H1 (cell line): ENCODE measurements around the gene SERPINA1. TPM values are rescaled to one million over a fixed set of nuclear protein-coding genes. Genes with fewer than 3 reads are reported as not detected.

Experiments
- CTCF ChIA-PET: fragments of 300-600 bp; sonication (Branson Sonifier 250); formaldehyde crosslinking; loops from one replicate; lab custom pipeline; 2021; ENCODE audit not compliant: partially characterized antibody; lab: Charles Lee
- POLR2A ChIA-PET: fragments of 300-600 bp; sonication (Branson Sonifier 250); formaldehyde crosslinking; loops from one replicate; lab custom pipeline; 2021; ENCODE audit warnings: inconsistent platforms; ENCODE audit not compliant: partially characterized antibody; lab: Charles Lee
- DNase-seq, 2 experiments: peaks; one replicate each; pipeline versions ENCODE4 v3.0.0 to v3.0.0-alpha.2; 2010 to 2022; ENCODE audit warnings: low spot score in 2 of 2, low read depth in 1 of 2, mixed read lengths in 1 of 2
- FAIRE-seq: peaks from 2 replicates; lab custom pipeline; 2011; peaks lifted over from hg19 to GRCh38; lab: Jason Lieb, UNC
- H2AFZ ChIP-seq: 2 replicates; pipeline ENCODE4 v1.8.1; 2012; ENCODE audit warnings: low read length, inconsistent platforms
- H2AK5ac ChIP-seq: 2 replicates; pipeline ENCODE4 v1.6.1; 2013; ENCODE audit warnings: low read depth, low read length
- H2BK120ac ChIP-seq: replicated peaks from 2 replicates; pipeline ENCODE3; 2013; ENCODE audit warnings: low read depth, low read length, inconsistent platforms
- H2BK12ac ChIP-seq: 2 replicates; pipeline ENCODE4 v1.6.1; 2013; ENCODE audit warnings: low read depth, low read length
- H2BK15ac ChIP-seq: 2 replicates; pipeline ENCODE4 v1.6.1; 2013; ENCODE audit warnings: low read length
- H2BK20ac ChIP-seq: 2 replicates; pipeline ENCODE4 v1.6.1; 2013; ENCODE audit warnings: low read length
- H2BK5ac ChIP-seq: 2 replicates; pipeline ENCODE4 v1.6.1; 2013; ENCODE audit warnings: low read depth, low read length
- H3K14ac ChIP-seq: 2 replicates; pipeline ENCODE4 v1.6.1; 2013; ENCODE audit warnings: inconsistent platforms; ENCODE audit not compliant: insufficient read length
- H3K18ac ChIP-seq: 2 replicates; pipeline ENCODE4 v1.6.1; 2013; ENCODE audit warnings: low read length; ENCODE audit errors: extremely low read depth
- H3K23ac ChIP-seq: 2 replicates; pipeline ENCODE4 v1.6.1; 2013; ENCODE audit warnings: inconsistent platforms; ENCODE audit not compliant: insufficient read length
- H3K23me2 ChIP-seq: 2 replicates; pipeline ENCODE4 v1.6.1; 2013; ENCODE audit warnings: low read depth, low read length
- H3K27ac ChIP-seq: 2 replicates; pipeline ENCODE4 v1.6.1; 2011; ENCODE audit warnings: low read depth, low read length, inconsistent platforms
- H3K27me3 ChIP-seq, 4 experiments: replicated peaks in 1 of 4; 1 replicate in 1 of 4; 2 replicates in 3 of 4; pipeline versions ENCODE4 v1.6.1 to v1.8.1; 2011 to 2013; ENCODE audit warnings: low read length in 3 of 4, mild to moderate bottlenecking in 3 of 4, inconsistent platforms in 2 of 4, mixed read lengths in 2 of 4, moderate library complexity in 1 of 4; ENCODE audit not compliant: control insufficient read depth in 3 of 4, insufficient read depth in 3 of 4; ENCODE audit errors: extremely low read depth in 1 of 4
- H3K36me3 ChIP-seq, 4 experiments: 2 replicates each; pipeline versions ENCODE4 v1.6.1 to v1.8.1; 2011 to 2013; ENCODE audit warnings: mild to moderate bottlenecking in 4 of 4, low read length in 3 of 4, moderate library complexity in 2 of 4, control low read depth in 1 of 4, inconsistent platforms in 1 of 4; ENCODE audit not compliant: insufficient read depth in 4 of 4, control insufficient read depth in 2 of 4
- H3K4ac ChIP-seq: replicated peaks from 2 replicates; pipeline ENCODE3; 2013; ENCODE audit warnings: low read length, low read depth, mixed read lengths, inconsistent platforms; ENCODE audit not compliant: insufficient read length
- H3K4me1 ChIP-seq, 4 experiments: replicated peaks in 1 of 4; 1 replicate in 1 of 4; 2 replicates in 3 of 4; pipeline versions ENCODE4 v1.6.1 to v1.8.1; 2011 to 2013; ENCODE audit warnings: low read length in 3 of 4, inconsistent platforms in 2 of 4, mixed read lengths in 1 of 4; ENCODE audit not compliant: insufficient read depth in 4 of 4, control insufficient read depth in 3 of 4
- H3K4me2 ChIP-seq, 2 experiments: 2 replicates each; pipeline versions ENCODE4 v1.6.1 to v1.8.1; 2011 to 2013; ENCODE audit warnings: low read depth in 2 of 2, low read length in 2 of 2, control low read depth in 1 of 2, inconsistent platforms in 1 of 2, mild to moderate bottlenecking in 1 of 2; ENCODE audit not compliant: insufficient read depth in 1 of 2
- H3K4me3 ChIP-seq, 4 experiments: fragments of 200-600, 300-600 bp in 1 of 4; sonication (generic), shearing (Covaris generic), sonication (Bioruptor Twin) in 1 of 4; 2 replicates each; pipeline versions ENCODE4 v1.5.1 to v1.8.1; 2011 to 2016; ENCODE audit warnings: low read length in 4 of 4, low read depth in 3 of 4, control low read depth in 2 of 4, inconsistent platforms in 2 of 4, mild to moderate bottlenecking in 2 of 4, mixed read lengths in 1 of 4, moderate library complexity in 1 of 4; ENCODE audit not compliant: insufficient read depth in 2 of 4; ENCODE audit errors: extremely low read depth in 1 of 4
- H3K56ac ChIP-seq: replicated peaks from 2 replicates; pipeline ENCODE3; 2013; ENCODE audit warnings: low read depth, mild to moderate bottlenecking, mixed read lengths, low read length, inconsistent platforms; ENCODE audit not compliant: insufficient read length
- H3K79me1 ChIP-seq: 2 replicates; pipeline ENCODE4 v1.6.1; 2013; ENCODE audit warnings: low read depth, low read length, control low read depth
- H3K79me2 ChIP-seq, 2 experiments: 2 replicates each; pipeline versions ENCODE4 v1.6.1 to v1.8.1; 2012 to 2013; ENCODE audit warnings: low read length in 2 of 2, mild to moderate bottlenecking in 2 of 2, inconsistent platforms in 1 of 2; ENCODE audit not compliant: insufficient read depth in 2 of 2, control insufficient read depth in 1 of 2
- H3K9ac ChIP-seq, 4 experiments: replicated peaks in 1 of 4; 1 replicate in 1 of 4; 2 replicates in 3 of 4; pipeline versions ENCODE4 v1.6.1 to v1.8.1; 2011 to 2013; ENCODE audit warnings: low read depth in 3 of 4, low read length in 3 of 4, control low read depth in 2 of 4, mild to moderate bottlenecking in 2 of 4, moderate library complexity in 2 of 4, inconsistent platforms in 1 of 4; ENCODE audit errors: extremely low read depth in 1 of 4
- H3K9me3 ChIP-seq, 2 experiments: 2 replicates each; pipeline versions ENCODE4 v1.6.1 to v1.8.1; 2012 to 2013; ENCODE audit warnings: mild to moderate bottlenecking in 2 of 2, moderate library complexity in 2 of 2, control low read depth in 1 of 2, inconsistent platforms in 1 of 2, low read depth in 1 of 2, low read length in 1 of 2, mixed read lengths in 1 of 2; ENCODE audit not compliant: insufficient read depth in 2 of 2
- H4K20me1 ChIP-seq, 2 experiments: replicated peaks in 1 of 2; 2 replicates each; pipeline versions ENCODE3 to v1.8.1; 2011 to 2013; ENCODE audit warnings: inconsistent platforms in 2 of 2, low read length in 2 of 2, mild to moderate bottlenecking in 1 of 2; ENCODE audit not compliant: insufficient read depth in 2 of 2, control insufficient read depth in 1 of 2
- H4K5ac ChIP-seq: 2 replicates; pipeline ENCODE4 v1.6.1; 2013; ENCODE audit warnings: low read length, low read depth, mixed read lengths, inconsistent platforms; ENCODE audit not compliant: insufficient read length
- H4K8ac ChIP-seq: 2 replicates; pipeline ENCODE4 v1.8.0; 2013; ENCODE audit warnings: mild to moderate bottlenecking, moderate library complexity, low read length, inconsistent platforms; ENCODE audit not compliant: insufficient read depth; ENCODE audit errors: extremely low read depth
- H4K91ac ChIP-seq: replicated peaks from 2 replicates; pipeline ENCODE3; 2013; ENCODE audit warnings: low read length, mixed read lengths, inconsistent platforms; ENCODE audit not compliant: insufficient read length
- CBX5 ChIP-seq: fragments of 300-800, 300-1000 bp; sonication (generic); IDR thresholded peaks from 2 replicates; pipeline ENCODE4 v1.7.1; 2016; ENCODE audit warnings: antibody characterized with exemption, low read length, low read depth
- FOSL1 ChIP-seq: IDR thresholded peaks from 2 replicates; pipeline ENCODE4 v1.6.1; 2011; ENCODE audit warnings: mild to moderate bottlenecking, low read depth, low read length, moderate library complexity; ENCODE audit not compliant: insufficient read depth
- NRF1 ChIP-seq: IDR thresholded peaks from 2 replicates; pipeline ENCODE4 v1.6.1; 2011; ENCODE audit warnings: mild to moderate bottlenecking, low read depth, low read length, improper control_type of control experiment
- POU5F1 ChIP-seq: IDR thresholded peaks from 2 replicates; pipeline ENCODE4 v1.6.1; 2011; ENCODE audit warnings: low read depth, mild to moderate bottlenecking, low read length, moderate library complexity
- RNF2 ChIP-seq: fragments of 200-900, 300-1000 bp; sonication (generic); IDR thresholded peaks from 2 replicates; pipeline ENCODE4 v1.7.1; 2016; ENCODE audit warnings: borderline replicate concordance, low read depth, mild to moderate bottlenecking, antibody characterized with exemption, low read length; ENCODE audit not compliant: poor library complexity, severe bottlenecking; ENCODE audit errors: missing control alignments
- SIRT6 ChIP-seq: IDR thresholded peaks from one replicate; pipeline ENCODE4 v1.7.1; 2012; ENCODE audit warnings: low read length, inconsistent platforms
- SIX5 ChIP-seq: IDR thresholded peaks from 2 replicates; pipeline ENCODE4 v1.6.1; 2011; ENCODE audit warnings: mild to moderate bottlenecking, low read depth, low read length
- TCF12 ChIP-seq: IDR thresholded peaks from 2 replicates; pipeline ENCODE4 v1.6.1; 2011; ENCODE audit warnings: low read depth, mild to moderate bottlenecking, low read length
- TEAD4 ChIP-seq: IDR thresholded peaks from 2 replicates; pipeline ENCODE4 v1.6.1; 2012; ENCODE audit warnings: low read depth, low read length, inconsistent platforms, mixed read lengths
- YY1 ChIP-seq: IDR thresholded peaks from 2 replicates; pipeline ENCODE4 v1.6.1; 2011; ENCODE audit warnings: low read depth, mild to moderate bottlenecking, low read length
- ZNF274 ChIP-seq: IDR thresholded peaks from 2 replicates; pipeline ENCODE4 v1.7.0; 2012; ENCODE audit warnings: low read length, borderline replicate concordance; ENCODE audit errors: extremely low read depth
- WGBS, 2 experiments: shearing (Covaris generic) in 1 of 2; methylation state at CpG; one replicate each; pipeline versions ENCODE4 v1.1.6 to v1.1.7; 2013 to 2015; ENCODE audit warnings: low lambda C conversion rate in 2 of 2, mixed read lengths in 2 of 2, inconsistent platforms in 1 of 2, low coverage in 1 of 2, missing lambda C conversion rate in 1 of 2; ENCODE audit not compliant: insufficient replicate concordance in 2 of 2, insufficient coverage in 1 of 2, insufficient read length in 1 of 2; ENCODE audit errors: extremely low coverage in 1 of 2, missing lambda C conversion rate in 1 of 2; 5-methylcytosine and 5-hydroxymethylcytosine counted together
- polyA plus RNA-seq, 7 experiments: library from polyadenylated mRNA; depleted of rRNA in 3 of 7; stranded (reverse) in 5 of 7; unstranded in 2 of 7; fragments of >200 nt in 5 of 7; fragments of 200-250 nt in 2 of 7; gene quantifications; 1 replicate in 5 of 7; 2 replicates in 1 of 7; 4 replicates in 1 of 7; pipeline versions ENCODE4 v1.2.1 to v1.2.3, GENCODE V29; 2011 to 2013; ENCODE audit warnings: missing spikeins in 2 of 7, mixed read lengths in 2 of 7
- total RNA-seq: library from RNA; stranded (reverse); fragmentation: NEBNext Ultra II Directional; extraction: Animal tissue kit (Norgen Biotek cat#: 25700); gene quantifications from 2 replicates; pipeline ENCODE4 v1.2.1, GENCODE V29; 2021
- TF ChIP-seq, protein P1 (sequence below): IDR thresholded peaks from 2 replicates; pipeline ENCODE4 v1.6.1; 2012; ENCODE audit warnings: inconsistent platforms
- TF ChIP-seq, protein P2 (sequence below): IDR thresholded peaks from 2 replicates; pipeline ENCODE4 v1.6.1; 2012; ENCODE audit warnings: low read length, inconsistent platforms

SERPINA1 gene
- total and polyA plus RNA-seq, 2 of the 8 experiments (the other 6 are each of a cell fraction or from before 2014, with no cell fraction given), result 0.08 TPM; not detected in 1

DNA sequence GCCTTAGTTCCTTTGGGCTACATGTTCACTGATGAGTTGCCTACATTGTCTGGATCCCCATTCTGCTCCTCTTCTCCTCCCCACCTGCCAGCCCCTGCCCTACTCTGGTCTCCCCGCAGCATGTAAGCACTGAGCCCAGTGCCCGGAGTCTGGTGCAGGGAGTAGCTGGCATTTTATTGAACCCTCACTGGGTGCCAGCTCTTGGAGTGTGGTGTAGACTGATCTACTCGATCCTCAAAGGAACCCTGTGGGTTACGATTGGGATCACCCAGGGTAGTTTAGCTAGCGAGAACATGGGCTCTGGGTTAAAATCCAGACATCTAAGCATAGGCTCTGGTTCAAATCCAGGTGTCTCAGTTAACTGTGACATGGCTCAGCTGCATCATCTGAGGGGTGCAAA is 56.9 kb downstream of the SERPINA1 start:
- no peaks in the 10 kb centered on the region for H3K36me3 ChIP-seq
- H3K23ac ChIP-seq, result no peak overlapping the region
- no peak overlapping the region for H3K56ac ChIP-seq
- no peak overlapping the region for H2AK5ac ChIP-seq
- WGBS, 2 experiments, result 84% methylated on average over 5 of the region's 5 CpGs; no CpG with 5 or more reads in 1 of the 2 experiments
- H3K9ac ChIP-seq, result no peak overlapping the region
- H2BK5ac ChIP-seq, result no peak overlapping the region
- FAIRE-seq, result no peak
- H4K5ac ChIP-seq, result no peak overlapping the region
- TF ChIP-seq RNF2, result no peak
- TF ChIP-seq POU5F1, result no peak
- TF ChIP-seq, protein P1, sequence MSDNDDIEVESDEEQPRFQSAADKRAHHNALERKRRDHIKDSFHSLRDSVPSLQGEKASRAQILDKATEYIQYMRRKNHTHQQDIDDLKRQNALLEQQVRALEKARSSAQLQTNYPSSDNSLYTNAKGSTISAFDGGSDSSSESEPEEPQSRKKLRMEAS, result no peak
- TF ChIP-seq FOSL1, result no peak
- TF ChIP-seq SIRT6, result no peak
- TF ChIP-seq TEAD4, result no peak
- TF ChIP-seq TCF12, result no peak
- no peak for TF ChIP-seq CBX5
- no peak for TF ChIP-seq NRF1
- TF ChIP-seq ZNF274, result no peak
- TF ChIP-seq, protein P2, sequence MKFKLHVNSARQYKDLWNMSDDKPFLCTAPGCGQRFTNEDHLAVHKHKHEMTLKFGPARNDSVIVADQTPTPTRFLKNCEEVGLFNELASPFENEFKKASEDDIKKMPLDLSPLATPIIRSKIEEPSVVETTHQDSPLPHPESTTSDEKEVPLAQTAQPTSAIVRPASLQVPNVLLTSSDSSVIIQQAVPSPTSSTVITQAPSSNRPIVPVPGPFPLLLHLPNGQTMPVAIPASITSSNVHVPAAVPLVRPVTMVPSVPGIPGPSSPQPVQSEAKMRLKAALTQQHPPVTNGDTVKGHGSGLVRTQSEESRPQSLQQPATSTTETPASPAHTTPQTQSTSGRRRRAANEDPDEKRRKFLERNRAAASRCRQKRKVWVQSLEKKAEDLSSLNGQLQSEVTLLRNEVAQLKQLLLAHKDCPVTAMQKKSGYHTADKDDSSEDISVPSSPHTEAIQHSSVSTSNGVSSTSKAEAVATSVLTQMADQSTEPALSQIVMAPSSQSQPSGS, result no peak
- TF ChIP-seq SIX5, result no peak
- TF ChIP-seq YY1, result no peak
- H3K27me3 ChIP-seq, result 0 out of 7 replicates have a peak, but pooled peaks cover 0 to 2% (median 0%) of the 10 kb centered on the region in 4 experiments
- no peak overlapping the region for H3K27ac ChIP-seq
- H3K4ac ChIP-seq, result no peak overlapping the region
- no peak overlapping the region for H2AFZ ChIP-seq
- no peak overlapping the region for H2BK12ac ChIP-seq
- no peak overlapping the region for H3K14ac ChIP-seq
- H4K91ac ChIP-seq, result no peak overlapping the region
- ChIA-PET CTCF (interaction anchor here (1.0 to 3.9 kb wide), 9 partner anchors 9 to 218 kb away, joined by 3 to 13 read pairs (median 3); no protein-coding TSS in a partner anchor), POLR2A (no interaction called here)
- no peaks in the 10 kb centered on the region for H3K4me1 ChIP-seq
- no peak overlapping the region for H2BK15ac ChIP-seq
- H2BK20ac ChIP-seq, result no peak overlapping the region
- H2BK120ac ChIP-seq, result no peak overlapping the region
- no peaks in the 10 kb centered on the region for H3K23me2 ChIP-seq
- no peak overlapping the region for H3K18ac ChIP-seq
- H4K8ac ChIP-seq, result no peak overlapping the region
- no peaks in the 10 kb centered on the region for H3K79me1 ChIP-seq
- no peaks in the 10 kb centered on the region for H3K9me3 ChIP-seq
- no peaks in the 10 kb centered on the region for H3K79me2 ChIP-seq
- H3K4me2 ChIP-seq, result no peak overlapping the region
- no peak for DNase-seq
- no peak overlapping the region for H3K4me3 ChIP-seq
- no peaks in the 10 kb centered on the region for H4K20me1 ChIP-seq
